WTC11 (cell line): ENCODE measurements around the gene KCNMB4. TPM values are rescaled to one million over a fixed set of nuclear protein-coding genes. Genes with fewer than 3 reads are reported as not detected.

ENCODE experiments used
- ATAC-seq: fragments of 200-7000 bp; cut with Tn5 transposase; 2 replicates; pipeline ENCODE4 v1.10.0; 2021; ENCODE audit warnings: mild to moderate bottlenecking, moderate library complexity
- CTCF ChIA-PET: fragments of 300-600 bp; sonication (Branson Sonifier 250); formaldehyde crosslinking; loops from one replicate; lab custom pipeline; 2021; ENCODE audit warnings: antibody characterized with exemption; lab: Charles Lee
- POLR2A ChIA-PET: fragments of 350-600 bp; sonication (Branson Sonifier 250); formaldehyde crosslinking; loops from one replicate; lab custom pipeline; 2021; ENCODE audit warnings: antibody characterized with exemption; lab: Charles Lee
- DNase-seq: peaks from one replicate; pipeline ENCODE4 v3.0.0; 2021; ENCODE audit warnings: low spot score
- H3K27ac Mint-ChIP-seq: 2 replicates; pipeline ENCODE4 v1.8.0; 2021; ENCODE audit warnings: mixed read lengths
- H3K27me3 Mint-ChIP-seq: 2 replicates; pipeline ENCODE4 v1.8.0; 2021; ENCODE audit warnings: low read depth, mild to moderate bottlenecking, moderate library complexity, mixed read lengths
- H3K36me3 Mint-ChIP-seq: 2 replicates; pipeline ENCODE4 v1.8.0; 2021; ENCODE audit warnings: mixed read lengths
- H3K4me1 Mint-ChIP-seq: 2 replicates; pipeline ENCODE4 v1.8.0; 2022; ENCODE audit warnings: mixed read lengths
- H3K4me3 Mint-ChIP-seq: 2 replicates; pipeline ENCODE4 v1.8.0; 2021; ENCODE audit warnings: mild to moderate bottlenecking, moderate library complexity, mixed read lengths
- H3K9me3 Mint-ChIP-seq: 2 replicates; pipeline ENCODE4 v1.8.0; 2021; ENCODE audit warnings: mixed read lengths
- ARID4B ChIP-seq: sonication (generic); formaldehyde crosslinking; IDR thresholded peaks from 2 replicates; pipeline ENCODE4 v1.8.0; 2023; ENCODE audit warnings: missing genetic modification reagents, mild to moderate bottlenecking, borderline replicate concordance
- CTCF ChIP-seq: fragments of 200-600 bp; IDR thresholded peaks from 2 replicates; pipeline ENCODE4 v1.8.0; 2022; ENCODE audit warnings: antibody characterized with exemption
- E2F1 ChIP-seq: sonication (generic); formaldehyde crosslinking; IDR thresholded peaks from 2 replicates; pipeline ENCODE4 v1.8.0; 2022; ENCODE audit warnings: mild to moderate bottlenecking, missing genetic modification reagents
- FOXP4 ChIP-seq: sonication (generic); formaldehyde crosslinking; IDR thresholded peaks from 2 replicates; pipeline ENCODE4 v1.8.0; 2022; ENCODE audit warnings: mild to moderate bottlenecking, missing genetic modification reagents
- GTF2I ChIP-seq: fragments of 250-450 bp; sonication (Bioruptor Pico); conservative IDR thresholded peaks from 2 replicates; pipeline ENCODE4 v1.4.0; 2021; ENCODE audit warnings: mild to moderate bottlenecking
- HMGXB4 ChIP-seq: sonication (generic); formaldehyde crosslinking; IDR thresholded peaks from 2 replicates; pipeline ENCODE4 v1.8.1; 2023; ENCODE audit warnings: mild to moderate bottlenecking, moderate library complexity, missing genetic modification reagents
- JUN ChIP-seq: sonication (generic); formaldehyde crosslinking; IDR thresholded peaks from 2 replicates; pipeline ENCODE4 v1.8.0; 2023; ENCODE audit warnings: mild to moderate bottlenecking, missing genetic modification reagents
- NFATC4 ChIP-seq: fragments of 250-450 bp; sonication (Bioruptor Pico); IDR thresholded peaks from 2 replicates; pipeline ENCODE4 v1.9.0; 2021; ENCODE audit warnings: mild to moderate bottlenecking
- SMAD4 ChIP-seq: sonication (generic); formaldehyde crosslinking; IDR thresholded peaks from 2 replicates; pipeline ENCODE4 v1.8.0; 2022; ENCODE audit warnings: mild to moderate bottlenecking, missing genetic modification reagents
- SOX15 ChIP-seq: fragments of 250-450 bp; sonication (Bioruptor Pico); IDR thresholded peaks from 2 replicates; pipeline ENCODE4 v1.9.0; 2021; ENCODE audit warnings: mild to moderate bottlenecking
- ZMAT4 ChIP-seq: fragments of 250-450 bp; sonication (Bioruptor Pico); IDR thresholded peaks from 2 replicates; pipeline ENCODE4 v1.9.0; 2021; ENCODE audit warnings: mild to moderate bottlenecking
- total RNA-seq: library from RNA; stranded (reverse); gene quantifications from 3 replicates; pipeline ENCODE4 v1.2.3, GENCODE V29; 2021

The KCNMB4 gene
- total RNA-seq, 1 experiment from 2014 or later: 23.3 TPM

GRCh38 chr12:70351076-70351475 is 15.0 kb upstream of the KCNMB4 start (continued):
- TF ChIP-seq HMGXB4 (CRISPR knock-in tag) (no peak), CTCF (no peak), E2F1 (no peak), SMAD4 (CRISPR knock-in tag) (no peak), SOX15 (CRISPR knock-in tag) (no peak), FOXP4 (CRISPR knock-in tag) (no peak), GTF2I (CRISPR knock-in tag) (no peak), ZMAT4 (CRISPR knock-in tag) (no peak), JUN (CRISPR knock-in tag) (no peak)

GRCh38 chr12:70353780-70354660 is 12.1 kb upstream of the KCNMB4 start:
- ATAC-seq (no peak), DNase-seq (no peak)
- CTCF ChIA-PET: no interaction called here
- no peaks in the 10 kb centered on the region for H3K27me3 Mint-ChIP-seq
- POLR2A ChIA-PET: no interaction called here
- TF ChIP-seq ARID4B: no peak
- no peak for TF ChIP-seq NFATC4 (CRISPR knock-in tag)
- peak overlapping the region; percentile 57; the same call in 1 of the 2 replicates for H3K27ac Mint-ChIP-seq
- H3K4me3 Mint-ChIP-seq: no peak overlapping the region
- no peaks in the 10 kb centered on the region for H3K4me1 Mint-ChIP-seq
- H3K9me3 Mint-ChIP-seq: no peaks in the 10 kb centered on the region
- H3K36me3 Mint-ChIP-seq: peaks cover 19% of the 10 kb centered on the region
